Keratinocyte (primary cell): ENCODE data around the gene SLC13A5.

Experiments
- CTCF ChIP-seq, 3 experiments: IDR thresholded peaks in 1 of 3; conservative IDR thresholded peaks in 1 of 3; optimal IDR thresholded peaks in 1 of 3; 2 replicates in 2 of 3; 3 replicates in 1 of 3; pipeline versions ENCODE3 to v1.5.1; 2011; ENCODE audit warnings: low read length in 3 of 3, mild to moderate bottlenecking in 3 of 3, moderate library complexity in 2 of 3, control low read depth in 1 of 3, inconsistent platforms in 1 of 3; ENCODE audit not compliant: insufficient read depth in 2 of 3; ENCODE audit errors: extremely low read depth in 1 of 3
- EZH2 ChIP-seq: IDR thresholded peaks from one replicate; pipeline ENCODE4 v1.6.1; 2012; ENCODE audit warnings: inconsistent platforms, mild to moderate bottlenecking, low read length, moderate library complexity

GRCh38 chr17:6690641-6691040, 22.5 kb downstream of the SLC13A5 start:
- TF ChIP-seq CTCF (optimal IDR thresholded peaks at IDR 0.05 in 1 of 3, IDR thresholded peaks at IDR 0.05 in 1 of 3, conservative IDR thresholded peaks at IDR 0.05 in 1 of 3; ENCODE audit: extremely low read depth in 1 of 3, insufficient read depth in 2 of 3, low read length in 3 of 3) (no peak), EZH2 (no peak)
